IPS-20b (cell line): ENCODE data around the gene ESAM.

ENCODE experiments used
- H3K27ac ChIP-seq: one replicate; pipeline ENCODE4 v1.5.1; 2013; ENCODE audit warnings: low read length
- H3K27me3 ChIP-seq: 2 replicates; pipeline ENCODE4 v1.6.1; 2013; ENCODE audit warnings: mild to moderate bottlenecking, low read length, inconsistent platforms; ENCODE audit not compliant: insufficient read depth
- H3K36me3 ChIP-seq: 2 replicates; pipeline ENCODE4 v1.6.1; 2013; ENCODE audit warnings: low read depth, mild to moderate bottlenecking, inconsistent platforms, low read length, moderate library complexity; ENCODE audit not compliant: insufficient read depth
- H3K4me1 ChIP-seq: 2 replicates; pipeline ENCODE4 v1.6.1; 2013; ENCODE audit warnings: mild to moderate bottlenecking, control low read depth, inconsistent platforms, low read length, moderate library complexity; ENCODE audit not compliant: insufficient read depth
- H3K4me3 ChIP-seq: 2 replicates; pipeline ENCODE4 v1.5.1; 2013; ENCODE audit warnings: mild to moderate bottlenecking, low read length, inconsistent platforms
- H3K9ac ChIP-seq: 2 replicates; pipeline ENCODE4 v1.6.1; 2013; ENCODE audit warnings: low read depth, mild to moderate bottlenecking, inconsistent platforms, low read length, moderate library complexity
- H3K9me3 ChIP-seq: 2 replicates; pipeline ENCODE4 v1.6.1; 2013; ENCODE audit warnings: mild to moderate bottlenecking, low read depth, low read length, inconsistent platforms; ENCODE audit not compliant: insufficient read depth

ESAM gene, protein sequence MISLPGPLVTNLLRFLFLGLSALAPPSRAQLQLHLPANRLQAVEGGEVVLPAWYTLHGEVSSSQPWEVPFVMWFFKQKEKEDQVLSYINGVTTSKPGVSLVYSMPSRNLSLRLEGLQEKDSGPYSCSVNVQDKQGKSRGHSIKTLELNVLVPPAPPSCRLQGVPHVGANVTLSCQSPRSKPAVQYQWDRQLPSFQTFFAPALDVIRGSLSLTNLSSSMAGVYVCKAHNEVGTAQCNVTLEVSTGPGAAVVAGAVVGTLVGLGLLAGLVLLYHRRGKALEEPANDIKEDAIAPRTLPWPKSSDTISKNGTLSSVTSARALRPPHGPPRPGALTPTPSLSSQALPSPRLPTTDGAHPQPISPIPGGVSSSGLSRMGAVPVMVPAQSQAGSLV

DNA sequence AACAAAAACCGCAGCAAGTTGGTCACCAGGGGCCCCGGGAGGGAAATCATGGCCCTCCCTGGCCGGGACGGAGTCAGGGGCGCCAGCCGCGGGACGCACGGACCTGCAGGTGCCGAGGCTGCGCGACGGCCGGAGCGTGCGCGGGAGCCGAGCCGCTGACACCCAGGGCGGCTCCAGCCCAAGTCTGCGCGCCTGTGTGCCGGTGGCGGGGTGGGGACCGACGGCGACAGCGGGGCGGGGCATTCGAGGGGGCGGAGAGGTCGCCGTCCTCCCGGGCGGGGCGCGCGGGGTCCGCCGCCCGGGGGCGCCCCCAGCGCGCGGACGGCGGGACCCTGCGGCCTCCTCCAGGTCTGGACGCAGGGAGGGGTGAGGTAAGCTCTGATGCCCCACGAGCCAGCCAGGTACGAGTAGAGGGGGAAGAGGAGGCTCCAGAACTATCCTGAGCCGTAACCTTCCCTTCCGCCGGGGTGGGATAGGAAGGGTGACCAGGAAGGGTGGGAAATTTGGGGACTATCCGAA, at the start of gene ESAM:
TSS of gene ESAM (minus strand) at position 186 of the 519 bp plus-strand sequence. CDS start at position 50, 136 bp downstream.
- H3K9me3 ChIP-seq, result no peaks in the 10 kb centered on the region
- H3K4me3 ChIP-seq, result peak within 1 kb of the TSS; percentile 69
- H3K4me1 ChIP-seq, result peaks cover 19% of the 10 kb centered on the region; the same call in 1 of the 2 replicates
- no peak within 1 kb of the TSS for H3K27ac ChIP-seq
- H3K9ac ChIP-seq, result no peak within 1 kb of the TSS
- H3K27me3 ChIP-seq, result peaks cover 64% of the 10 kb centered on the region
- peaks cover 23% of the 10 kb centered on the region for H3K36me3 ChIP-seq

DNA sequence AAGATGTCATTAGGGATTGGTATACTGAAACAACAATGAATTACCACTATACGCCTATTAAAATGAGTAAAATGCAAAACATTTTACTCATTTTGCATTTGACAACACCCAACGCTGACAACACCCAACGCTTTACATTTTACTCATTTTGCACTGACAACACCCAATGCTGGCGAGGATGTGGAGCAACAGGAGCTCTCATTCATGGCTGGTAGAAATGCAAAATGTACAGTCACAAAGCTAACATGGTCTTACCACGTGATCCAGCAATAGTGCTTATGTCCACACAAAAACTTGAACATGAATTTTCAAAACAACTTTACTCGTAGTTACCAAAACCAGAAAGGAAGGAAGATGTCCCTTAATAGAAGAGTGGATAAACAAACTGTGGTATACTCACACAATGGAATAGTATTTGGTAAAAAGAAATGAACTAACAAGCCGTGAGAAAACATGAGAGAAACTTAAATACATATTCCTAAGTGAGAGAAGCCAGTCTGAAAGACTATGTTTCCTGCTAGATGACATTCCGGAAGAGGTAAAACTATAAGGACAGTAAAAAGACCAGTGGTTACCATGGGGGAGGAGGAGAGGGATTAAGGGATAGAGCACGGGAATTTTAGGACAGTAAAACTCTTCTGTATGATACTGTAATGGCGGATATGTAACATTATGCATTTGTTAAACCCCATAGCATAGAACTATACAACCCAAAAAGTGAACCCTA, 49.5 kb upstream of the ESAM start:
- Histone ChIP-seq H3K9me3 (no peaks in the 10 kb centered on the region), H3K27me3 (no peaks in the 10 kb centered on the region), H3K9ac (no peak overlapping the region), H3K36me3 (no peaks in the 10 kb centered on the region), H3K27ac (no peak overlapping the region), H3K4me3 (no peak overlapping the region), H3K4me1 (no peaks in the 10 kb centered on the region)

DNA sequence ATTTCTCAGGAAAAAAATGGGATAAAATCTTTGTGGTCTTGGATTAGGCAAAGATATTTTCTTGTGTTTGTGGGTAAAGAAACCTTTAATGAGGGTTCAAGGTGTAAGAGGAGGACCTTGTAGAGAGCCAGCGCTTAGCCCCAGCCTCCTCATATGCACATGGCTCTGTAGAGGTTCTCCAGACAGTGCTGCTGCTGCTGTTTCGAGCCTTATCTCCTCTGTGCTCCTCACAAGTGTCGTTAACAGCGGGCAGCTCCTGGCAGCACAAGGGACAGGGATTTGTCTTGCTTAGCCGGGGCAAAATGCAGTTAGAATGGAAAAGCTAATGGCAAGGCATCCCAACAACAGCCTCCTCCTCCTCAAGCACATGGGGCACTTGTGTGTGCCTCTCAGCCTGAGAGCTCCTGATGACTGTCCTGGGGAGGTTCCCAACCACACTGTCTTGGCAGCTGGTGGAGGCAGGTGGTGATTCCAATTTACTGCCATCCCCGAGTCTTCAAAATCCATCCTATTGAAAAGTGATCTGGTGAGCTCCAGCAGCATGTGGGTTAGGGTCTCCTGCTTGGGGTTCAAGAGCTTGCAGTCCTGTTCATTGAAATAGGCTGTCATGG, 45.7 kb upstream of the ESAM start:
- H3K36me3 ChIP-seq, result no peaks in the 10 kb centered on the region
- H3K4me3 ChIP-seq, result no peak overlapping the region
- no peaks in the 10 kb centered on the region for H3K9me3 ChIP-seq
- H3K9ac ChIP-seq, result no peak overlapping the region
- H3K4me1 ChIP-seq, result no peaks in the 10 kb centered on the region
- no peak overlapping the region for H3K27ac ChIP-seq
- no peaks in the 10 kb centered on the region for H3K27me3 ChIP-seq

DNA sequence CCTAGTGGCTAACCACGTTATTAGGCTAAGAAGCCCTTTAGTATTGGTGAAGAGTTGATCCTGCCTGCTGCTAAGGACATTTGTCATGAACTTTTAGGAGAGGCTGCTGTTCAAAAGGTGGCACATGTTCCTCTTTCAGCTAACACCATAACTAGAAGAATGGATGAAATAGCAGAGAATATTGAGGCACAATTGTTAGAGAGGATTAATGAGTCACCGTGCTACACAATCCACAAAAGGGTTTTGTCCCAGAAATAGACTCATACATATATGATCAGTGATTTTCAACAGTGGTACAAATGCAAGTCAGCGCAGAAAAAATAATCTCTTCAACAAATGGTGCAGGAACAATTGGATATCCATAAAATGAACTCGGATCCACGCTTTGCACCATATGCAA, 45.1 kb upstream of the ESAM start:
- Histone ChIP-seq H3K36me3 (no peaks in the 10 kb centered on the region), H3K4me3 (no peak overlapping the region), H3K9me3 (no peaks in the 10 kb centered on the region), H3K4me1 (no peaks in the 10 kb centered on the region), H3K27me3 (no peaks in the 10 kb centered on the region), H3K27ac (no peak overlapping the region), H3K9ac (no peak overlapping the region)

DNA sequence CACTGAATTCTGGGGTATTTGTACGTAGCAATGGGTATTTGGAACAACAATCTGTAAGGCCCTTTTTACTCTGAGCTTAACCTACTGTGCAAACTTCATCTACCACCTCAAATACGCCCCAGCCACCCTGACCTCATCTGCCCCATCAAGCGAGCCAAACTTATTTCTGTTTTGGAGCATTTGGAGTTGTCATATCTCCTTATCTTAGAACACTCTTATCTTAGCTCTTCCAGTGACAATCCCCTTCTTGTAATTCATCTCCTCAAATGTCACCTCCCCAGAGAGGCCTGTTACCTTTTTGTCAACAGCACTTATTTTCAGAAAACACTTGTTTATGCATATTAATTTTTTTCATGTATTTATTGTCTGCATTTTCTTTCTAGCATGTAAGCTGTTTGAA, 42.8 kb upstream of the ESAM start:
- Histone ChIP-seq H3K4me3 (no peak overlapping the region), H3K4me1 (peaks cover 3% of the 10 kb centered on the region; the same call in 1 of the 2 replicates), H3K27me3 (no peaks in the 10 kb centered on the region), H3K36me3 (no peaks in the 10 kb centered on the region), H3K9ac (no peak overlapping the region), H3K9me3 (no peaks in the 10 kb centered on the region), H3K27ac (no peak overlapping the region)

DNA sequence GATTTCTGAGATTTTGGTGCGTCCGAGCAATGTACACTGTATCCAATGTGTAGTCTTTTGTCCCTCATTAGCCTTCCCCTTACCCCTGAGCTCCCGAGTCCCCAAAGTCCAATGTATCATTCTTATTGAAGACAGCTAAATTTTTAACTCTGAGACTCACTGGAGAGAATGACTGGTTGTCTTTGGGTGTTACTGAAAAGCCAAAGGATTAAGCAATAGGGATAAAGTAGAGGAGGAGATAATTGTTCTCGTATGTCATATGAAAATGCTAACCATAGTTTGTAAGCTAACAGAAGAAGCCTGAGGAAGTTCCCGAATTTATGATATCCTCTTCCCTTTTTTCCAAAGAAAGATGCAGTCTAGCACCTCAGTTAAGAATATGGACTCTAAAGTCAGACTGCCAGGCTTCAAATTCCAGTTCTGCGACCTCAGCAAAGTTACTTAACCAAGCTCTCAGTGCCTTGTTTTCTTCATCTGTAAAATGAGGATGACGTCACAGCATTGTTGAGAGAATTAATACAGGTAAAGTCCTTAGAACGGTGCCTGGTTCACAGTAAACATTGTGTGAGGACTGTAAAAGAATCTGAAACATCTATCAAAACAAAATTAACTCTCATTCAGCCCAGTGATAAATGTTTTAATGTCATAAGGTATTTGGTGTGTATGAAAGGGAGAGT, 39.7 kb upstream of the ESAM start:
- H3K27ac ChIP-seq, result no peak overlapping the region
- H3K4me1 ChIP-seq, result peaks cover 15% of the 10 kb centered on the region
- H3K4me3 ChIP-seq, result no peak overlapping the region
- H3K9ac ChIP-seq, result no peak overlapping the region
- no peaks in the 10 kb centered on the region for H3K9me3 ChIP-seq
- no peaks in the 10 kb centered on the region for H3K36me3 ChIP-seq
- H3K27me3 ChIP-seq, result no peaks in the 10 kb centered on the region

DNA sequence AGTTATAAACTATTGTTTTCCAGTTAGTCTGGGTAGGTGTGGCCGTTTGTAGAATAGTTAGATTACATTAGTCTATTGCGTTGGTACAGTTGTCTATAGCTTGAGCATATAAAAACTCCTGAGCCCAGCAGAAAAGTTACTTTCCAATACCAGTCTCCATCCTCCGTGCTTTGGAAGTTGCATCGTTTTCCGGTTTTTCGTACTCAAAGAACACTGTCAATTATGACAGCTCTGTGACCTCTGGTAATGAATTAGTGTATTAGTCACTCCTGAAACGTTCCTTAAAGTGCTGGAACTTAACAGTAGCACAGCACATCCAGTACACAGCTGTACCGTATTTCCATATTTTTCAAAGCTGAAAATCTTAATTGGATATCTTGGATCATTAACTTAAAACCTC, 38.9 kb upstream of the ESAM start:
- H3K27ac ChIP-seq, result peak overlapping the region; percentile 78

DNA sequence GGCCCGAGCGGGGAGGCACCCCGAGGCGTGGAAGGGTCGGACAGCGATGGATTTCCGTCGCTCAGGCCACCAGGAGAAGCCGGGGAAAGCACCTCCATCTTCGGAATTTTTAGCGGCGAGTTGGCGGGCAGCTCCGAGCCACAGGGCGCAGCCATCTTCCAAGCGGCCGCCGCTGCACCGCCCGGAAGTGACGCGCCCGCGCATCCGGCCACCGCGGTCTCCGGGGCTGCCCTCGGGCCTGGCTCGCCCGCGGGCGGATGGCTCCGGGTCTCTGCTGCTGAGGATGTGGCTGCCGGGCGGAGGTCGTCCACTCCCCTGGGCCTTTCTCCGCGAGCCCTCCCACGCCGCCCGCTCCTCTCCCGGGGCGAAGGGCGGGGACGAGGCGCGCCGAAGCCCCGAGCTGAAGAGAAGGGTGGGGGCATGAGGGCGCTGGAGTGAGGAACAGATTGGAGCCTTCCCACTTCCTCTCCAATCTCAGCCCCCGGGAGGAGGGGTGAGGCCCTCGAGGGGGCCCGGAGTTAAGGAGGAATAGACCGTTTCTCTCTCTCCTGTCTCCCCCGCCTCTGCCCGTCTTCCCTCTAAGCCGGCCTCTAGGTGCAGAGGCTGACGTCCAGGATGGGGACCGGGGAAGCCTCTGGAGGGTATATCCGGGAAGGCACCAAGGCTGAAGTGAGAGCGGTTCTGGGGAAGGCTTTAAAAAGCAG, 38.3 kb upstream of the ESAM start, which contains the start of gene MSANTD2:
TSS of gene MSANTD2 (minus strand) at position 181 of the 704 bp plus-strand sequence. CDS start at position 155, 26 bp downstream.
- peak within 1 kb of the TSS; percentile 97 for H3K4me3 ChIP-seq
- no peaks in the 10 kb centered on the region for H3K36me3 ChIP-seq
- H3K27ac ChIP-seq, result peak within 1 kb of the TSS; percentile 78
- H3K27me3 ChIP-seq, result no peaks in the 10 kb centered on the region
- peaks cover 15% of the 10 kb centered on the region for H3K4me1 ChIP-seq
- no peaks in the 10 kb centered on the region for H3K9me3 ChIP-seq
- H3K9ac ChIP-seq, result peak within 1 kb of the TSS; percentile 94

More for the DNA sequence above, 38.9 kb upstream of the ESAM start:
- Histone ChIP-seq H3K4me3 (peak overlapping the region; percentile 97), H3K4me1 (peaks cover 15% of the 10 kb centered on the region), H3K9me3 (no peaks in the 10 kb centered on the region), H3K9ac (peak overlapping the region; percentile 94; the same call in 1 of the 2 replicates), H3K27me3 (no peaks in the 10 kb centered on the region), H3K36me3 (no peaks in the 10 kb centered on the region)

DNA sequence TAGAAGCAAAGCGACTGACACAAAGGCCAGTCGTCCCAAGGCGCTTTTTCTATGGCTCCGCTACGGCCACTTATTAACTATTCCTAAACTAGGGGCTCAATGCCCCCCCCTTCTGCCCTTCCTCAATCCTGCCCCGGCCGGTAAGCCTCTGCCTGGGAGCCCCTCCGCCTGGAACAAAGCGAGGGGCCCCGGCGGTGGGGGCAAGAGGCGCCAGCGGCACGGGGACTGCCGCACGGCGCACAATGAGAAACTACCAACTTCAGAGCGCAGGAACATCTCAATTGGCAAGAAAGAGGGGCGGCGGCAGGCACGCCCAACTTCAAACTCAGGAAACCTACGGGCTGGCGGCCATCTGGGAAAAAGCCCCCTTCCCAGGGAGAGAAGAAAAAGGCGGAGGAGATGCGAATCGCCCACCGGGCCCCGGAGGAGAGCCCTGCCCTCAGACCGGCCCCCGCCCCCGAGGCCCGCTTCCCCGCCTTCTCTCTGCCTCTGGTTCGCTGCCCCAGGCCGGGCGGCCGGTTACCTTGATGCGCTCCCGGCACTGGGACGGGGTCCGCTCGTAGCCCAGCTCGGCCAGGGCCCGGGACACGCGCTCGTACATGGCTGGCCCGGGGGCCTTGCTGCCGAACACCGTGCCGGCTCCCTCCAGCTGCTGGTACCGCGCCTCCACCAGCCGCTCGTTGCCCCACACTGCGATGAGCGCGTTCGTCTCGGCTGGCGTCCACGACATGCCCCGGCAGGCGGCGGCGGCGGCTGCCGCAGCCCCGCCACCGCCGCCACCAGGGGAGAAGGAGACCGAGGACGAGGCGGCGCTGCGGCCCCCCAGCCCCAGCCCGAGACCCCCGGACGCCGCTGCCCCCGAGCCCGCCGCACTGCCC, 37.5 kb upstream of the ESAM start:
- Histone ChIP-seq H3K27ac (peak overlapping the region; percentile 78), H3K36me3 (no peaks in the 10 kb centered on the region), H3K27me3 (no peaks in the 10 kb centered on the region), H3K9ac (peak overlapping the region; percentile 94), H3K4me1 (peaks cover 15% of the 10 kb centered on the region), H3K9me3 (no peaks in the 10 kb centered on the region), H3K4me3 (peak overlapping the region; percentile 97)

DNA sequence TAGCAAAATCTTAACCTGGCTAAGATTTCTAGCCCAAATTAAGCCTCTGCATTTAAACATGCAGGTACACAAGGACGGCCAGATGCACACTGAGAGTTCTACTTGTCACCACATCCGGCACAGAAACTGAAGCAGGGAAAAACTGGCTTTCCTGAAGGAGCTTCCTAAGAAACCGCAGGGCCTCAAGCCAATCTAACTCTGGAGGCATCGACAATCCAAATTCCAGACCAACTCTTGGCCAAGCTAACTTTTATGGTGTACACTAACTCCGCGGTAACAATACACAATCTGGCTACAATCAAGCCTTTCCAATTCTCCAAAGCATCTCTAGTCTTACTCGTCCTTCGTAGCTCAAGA, 36.9 kb upstream of the ESAM start:
- no peaks in the 10 kb centered on the region for H3K36me3 ChIP-seq
- no peaks in the 10 kb centered on the region for H3K27me3 ChIP-seq
- H3K4me3 ChIP-seq, result peak overlapping the region; percentile 97
- H3K9me3 ChIP-seq, result no peaks in the 10 kb centered on the region
- peaks cover 20% of the 10 kb centered on the region for H3K4me1 ChIP-seq
- no peak overlapping the region for H3K27ac ChIP-seq
- peak overlapping the region; percentile 94 for H3K9ac ChIP-seq
